Skeletal muscle tissue (tissue), 5 donors: Measurements from ENCODE around the gene SCYL1. TPM values are rescaled to one million over a fixed set of nuclear protein-coding genes. Genes with fewer than 3 reads are reported as not detected.

Experiments
- H3K27ac ChIP-seq: one replicate; pipeline ENCODE4 v1.7.0; 2013; ENCODE audit warnings: mild to moderate bottlenecking, low read depth, low read length, inconsistent platforms
- H3K27me3 ChIP-seq, 3 donors: one replicate each; pipeline ENCODE4 v1.7.0; 2013; ENCODE audit warnings: low read length in 3 of 3; ENCODE audit not compliant: control insufficient read depth in 3 of 3, insufficient read depth in 3 of 3
- H3K36me3 ChIP-seq, 3 donors: one replicate each; pipeline ENCODE4 v1.7.0; 2013; ENCODE audit warnings: low read length in 3 of 3; ENCODE audit not compliant: control insufficient read depth in 3 of 3, insufficient read depth in 3 of 3
- H3K4me1 ChIP-seq, 3 donors: one replicate each; pipeline ENCODE4 v1.7.0; 2013; ENCODE audit warnings: low read length in 3 of 3, mild to moderate bottlenecking in 3 of 3; ENCODE audit not compliant: control insufficient read depth in 3 of 3, insufficient read depth in 3 of 3
- H3K4me3 ChIP-seq, 3 donors: one replicate each; pipeline ENCODE4 v1.7.0; 2013; ENCODE audit warnings: low read length in 3 of 3
- H3K9ac ChIP-seq, 3 donors: one replicate each; pipeline ENCODE4 v1.7.0; 2013; ENCODE audit warnings: low read length in 3 of 3, mild to moderate bottlenecking in 3 of 3, moderate library complexity in 2 of 3, low read depth in 1 of 3
- H3K9me3 ChIP-seq, 3 donors: one replicate each; pipeline ENCODE4 v1.7.0; 2013; ENCODE audit warnings: low read length in 3 of 3; ENCODE audit not compliant: control insufficient read depth in 3 of 3
- small RNA-seq: library from RNA; depleted of rRNA; stranded (forward); fragments of <200 nt; gene quantifications from one replicate; pipeline ENCODE3, GENCODE V24; 2014
- total RNA-seq: library from RNA; depleted of rRNA; stranded (reverse); fragments of >200 nt; gene quantifications from one replicate; pipeline ENCODE4 v1.2.3, GENCODE V29; 2014
- donor health status: Osteomylitis.

Gene SCYL1
- total RNA-seq, 1 donor from 2014 or later: 36.0 TPM

- Histone ChIP-seq H3K27ac (peak overlapping the region; percentile 76), H3K36me3 (peaks cover 65 to 75% (median 73%) of the 10 kb centered on the region in 3 donors)
These were observed 57.0 kb downstream of the SCYL1 start for GRCh38 chr11:65581928-65582327.

GRCh38 chr11:65583589-65583988, 58.7 kb downstream of the SCYL1 start:
- Histone ChIP-seq H3K4me3 (no peak overlapping the region), H3K9me3 (no peaks in the 10 kb centered on the region), H3K36me3 (peaks cover 60 to 71% (median 68%) of the 10 kb centered on the region in 3 donors), H3K27me3 (no peaks in the 10 kb centered on the region), H3K9ac (no peak overlapping the region), H3K4me1 (peaks cover 44 to 96% (median 80%) of the 10 kb centered on the region in 3 donors), H3K27ac (peak overlapping the region; percentile 76)

More at GRCh38 chr11:65581928-65582327, 57.0 kb downstream of the SCYL1 start:
- Histone ChIP-seq H3K9ac (peak overlapping the region; percentile 16 to 63 (median 33)), H3K9me3 (no peaks in the 10 kb centered on the region), H3K4me3 (no peak overlapping the region), H3K27me3 (no peaks in the 10 kb centered on the region), H3K4me1 (peaks cover 44 to 95% (median 79%) of the 10 kb centered on the region in 3 donors)

- peak overlapping the region in 1 of 3 donors; percentile 2 for H3K4me3 ChIP-seq
- no peaks in the 10 kb centered on the region for H3K9me3 ChIP-seq
- no peaks in the 10 kb centered on the region for H3K27me3 ChIP-seq
- H3K27ac ChIP-seq: peak overlapping the region; percentile 15
- H3K9ac ChIP-seq: peak overlapping the region in 1 of 3 donors; percentile 25
- H3K36me3 ChIP-seq: peaks cover 58 to 68% (median 66%) of the 10 kb centered on the region in 3 donors
- H3K4me1 ChIP-seq: peaks cover 43 to 96% (median 80%) of the 10 kb centered on the region in 3 donors
These were observed 59.2 kb downstream of the SCYL1 start for GRCh38 chr11:65584106-65584505.

DNA sequence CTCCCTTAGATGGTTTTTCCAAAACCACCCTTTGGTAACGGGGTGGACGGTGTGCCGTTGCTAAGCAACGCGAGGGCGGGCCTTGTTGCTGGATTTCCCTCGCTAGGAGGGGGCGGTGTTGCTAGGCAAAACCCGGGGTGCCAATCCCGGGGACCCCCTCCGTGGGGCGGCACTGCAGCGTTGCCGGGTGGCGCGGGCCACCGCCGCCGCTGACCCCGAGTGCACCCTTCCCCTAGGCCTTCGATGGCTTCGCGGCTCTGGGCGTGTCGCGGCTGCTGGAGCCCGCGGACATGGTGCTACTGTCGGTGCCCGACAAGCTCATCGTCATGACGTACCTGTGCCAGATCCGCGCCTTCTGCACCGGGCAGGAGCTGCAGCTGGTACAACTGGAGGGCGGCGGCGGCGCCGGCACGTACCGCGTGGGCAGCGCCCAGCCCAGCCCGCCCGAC, 59.9 kb downstream of the SCYL1 start:
- Histone ChIP-seq H3K27me3 (no peaks in the 10 kb centered on the region), H3K4me1 (peaks cover 43 to 96% (median 81%) of the 10 kb centered on the region in 3 donors), H3K4me3 (no peak overlapping the region), H3K9me3 (no peaks in the 10 kb centered on the region), H3K9ac (peak overlapping the region in 1 of 3 donors; percentile 25), H3K27ac (peak overlapping the region; percentile 7), H3K36me3 (peaks cover 56 to 64% (median 62%) of the 10 kb centered on the region in 3 donors)

DNA sequence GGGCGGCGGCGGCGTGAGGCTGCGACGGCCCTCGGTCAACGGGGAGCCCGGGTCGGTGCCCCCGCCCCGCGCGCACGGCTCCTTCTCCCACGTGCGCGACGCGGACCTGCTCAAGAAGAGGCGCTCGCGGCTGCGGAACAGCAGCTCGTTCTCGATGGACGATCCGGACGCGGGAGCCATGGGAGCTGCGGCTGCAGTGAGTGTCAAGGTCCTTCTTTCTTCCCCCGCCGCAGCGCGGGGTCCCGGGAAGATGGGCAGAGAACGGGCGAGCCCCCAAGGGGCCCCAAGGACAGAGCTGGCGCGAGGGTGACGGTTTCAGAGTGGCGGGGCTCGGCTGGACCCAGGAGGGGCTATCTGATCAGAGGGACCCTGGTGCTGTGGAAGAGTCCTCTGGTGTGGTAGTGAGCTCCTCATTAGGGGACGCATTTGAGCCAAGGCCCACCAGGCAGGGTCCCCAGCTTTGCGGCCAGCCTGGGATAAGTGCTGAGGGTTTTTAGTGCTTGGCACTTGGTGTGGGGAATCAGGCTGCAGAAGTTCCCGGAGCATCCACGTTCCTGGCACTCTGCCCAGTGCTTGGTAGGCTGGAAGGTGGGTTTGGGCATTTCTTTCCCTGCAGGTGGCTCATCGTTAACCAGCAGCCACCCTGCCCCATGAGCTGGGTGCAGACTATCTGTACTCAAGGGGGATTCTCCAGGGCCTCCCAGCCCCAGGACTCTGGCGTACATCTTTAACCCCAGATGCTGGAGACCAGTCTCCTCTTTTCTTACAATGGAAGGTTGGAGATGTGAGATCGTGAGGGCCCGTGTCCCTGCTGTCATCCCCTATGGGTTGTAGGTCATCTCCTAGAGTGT, 60.7 kb downstream of the SCYL1 start:
- Histone ChIP-seq H3K36me3 (peaks cover 56 to 62% (median 62%) of the 10 kb centered on the region in 3 donors), H3K9ac (peak overlapping the region; percentile 52 to 87 (median 69)), H3K27me3 (no peaks in the 10 kb centered on the region), H3K27ac (peak overlapping the region; percentile 97), H3K4me3 (peak overlapping the region in 2 of 3 donors; percentile 11 to 17), H3K9me3 (no peaks in the 10 kb centered on the region), H3K4me1 (peaks cover 50 to 96% (median 79%) of the 10 kb centered on the region in 3 donors)

- Histone ChIP-seq H3K4me1 (peaks cover 50 to 91% (median 76%) of the 10 kb centered on the region in 3 donors), H3K27ac (peak overlapping the region; percentile 97), H3K9ac (peak overlapping the region; percentile 52 to 87 (median 69)), H3K9me3 (no peaks in the 10 kb centered on the region), H3K36me3 (peaks cover 51 to 58% (median 57%) of the 10 kb centered on the region in 3 donors), H3K4me3 (peak overlapping the region in 2 of 3 donors; percentile 11 to 17), H3K27me3 (no peaks in the 10 kb centered on the region)
These were observed 61.4 kb downstream of the SCYL1 start for GRCh38 chr11:65586247-65586630.

- H3K36me3 ChIP-seq: peaks cover 50 to 56% (median 56%) of the 10 kb centered on the region in 3 donors
- peaks cover 50 to 87% (median 75%) of the 10 kb centered on the region in 3 donors for H3K4me1 ChIP-seq
- H3K9me3 ChIP-seq: no peaks in the 10 kb centered on the region
- H3K4me3 ChIP-seq: peak overlapping the region in 2 of 3 donors; percentile 17 to 36
- H3K27ac ChIP-seq: peak overlapping the region; percentile 97
- H3K27me3 ChIP-seq: no peaks in the 10 kb centered on the region
- peak overlapping the region in 2 of 3 donors; percentile 69 to 87 for H3K9ac ChIP-seq
These were observed 61.8 kb downstream of the SCYL1 start for GRCh38 chr11:65586676-65587075.

Small RNA genes lying within 50 kb of the gene (small RNA-seq; reads per million reads assigned to genes)
- gene AP001362.1: not detected
- gene RF01684: not detected

Other genes with a start within 250 kb of the SCYL1 start
- 19.3 TPM for gene CDC42EP2, start 210.2 kb upstream of the SCYL1 start, total RNA-seq
- gene DPF2, start 191.2 kb upstream of the SCYL1 start, total RNA-seq: 24.5 TPM
- not detected for gene TIGD3, start 170.3 kb upstream of the SCYL1 start, total RNA-seq
- 3.7 TPM for gene SLC25A45, start 142.4 kb upstream of the SCYL1 start, total RNA-seq
- 8.4 TPM for gene FRMD8, start 138.4 kb upstream of the SCYL1 start, total RNA-seq
- 26.1 TPM for gene NEAT1, start 102.3 kb upstream of the SCYL1 start, total RNA-seq
- 7,794 TPM for gene MALAT1, start 26.0 kb upstream of the SCYL1 start, total RNA-seq
- 32.9 TPM for gene LTBP3, start 33.3 kb downstream of the SCYL1 start, total RNA-seq
- 23.0 TPM for gene ZNRD2, start 45.4 kb downstream of the SCYL1 start, total RNA-seq
- 14.6 TPM for gene FAM89B, start 47.5 kb downstream of the SCYL1 start, total RNA-seq
- 157 TPM for gene EHBP1L1, start 51.0 kb downstream of the SCYL1 start, total RNA-seq
- gene KCNK7, start 70.7 kb downstream of the SCYL1 start, total RNA-seq: not detected
- gene MAP3K11, start 89.1 kb downstream of the SCYL1 start, total RNA-seq: 23.0 TPM
- gene PCNX3, start 90.7 kb downstream of the SCYL1 start, total RNA-seq: 4.7 TPM
- gene SIPA1, start 113.0 kb downstream of the SCYL1 start, total RNA-seq: 15.7 TPM
- gene RELA, start 137.8 kb downstream of the SCYL1 start, total RNA-seq: 13.0 TPM
- 44.9 TPM for gene KAT5, start 187.2 kb downstream of the SCYL1 start, total RNA-seq
- gene RNASEH2C, start 195.7 kb downstream of the SCYL1 start, total RNA-seq: 11.0 TPM